OCI-LY7 (cell line): ENCODE measurements around the gene CACTIN. TPM values are rescaled to one million over a fixed set of nuclear protein-coding genes. Genes with fewer than 3 reads are reported as not detected.

ENCODE experiments used
- BruUV-seq: library from RNA; stranded (reverse); fragments of 400-500 nt; replicated peaks from 2 replicates; lab custom pipeline; 2021; lab: Mats Ljungman, UMichigan
- CTCF ChIA-PET: fragments of 300-600 bp; sonication (Branson Sonifier 250); formaldehyde crosslinking; loops from one replicate; lab custom pipeline; 2022; ENCODE audit warnings: antibody characterized with exemption; ENCODE audit not compliant: unreplicated experiment; lab: Charles Lee
- POLR2A ChIA-PET: fragments of 300-600 bp; sonication (Branson Sonifier 250); formaldehyde crosslinking; loops from one replicate; lab custom pipeline; 2022; ENCODE audit warnings: antibody characterized with exemption; lab: Charles Lee
- DNase-seq: peaks from one replicate; pipeline ENCODE4 v3.0.0-alpha.2; 2015; ENCODE audit warnings: low spot score
- H2AFZ ChIP-seq: fragments of 200-600 bp; sonication (generic), shearing (Covaris generic); 2 replicates; pipeline ENCODE4 v1.6.1; 2014; ENCODE audit warnings: mild to moderate bottlenecking, antibody characterized with exemption, low read length, moderate library complexity
- H3K27ac ChIP-seq: fragments of 200-600 bp; sonication (generic); 2 replicates; pipeline ENCODE4 v1.5.1; 2014; ENCODE audit warnings: mixed run types, low read depth, mild to moderate bottlenecking, moderate library complexity, low read length, inconsistent platforms; ENCODE audit not compliant: poor library complexity, severe bottlenecking
- H3K36me3 ChIP-seq: fragments of 200-600 bp; sonication (generic); 2 replicates; pipeline ENCODE4 v1.6.1; 2014; ENCODE audit warnings: mild to moderate bottlenecking, antibody characterized with exemption, low read length, moderate library complexity, mixed read lengths; ENCODE audit not compliant: insufficient read depth
- H3K4me1 ChIP-seq: fragments of 200-600 bp; sonication (generic); 2 replicates; pipeline ENCODE4 v1.5.1; 2014; ENCODE audit warnings: mild to moderate bottlenecking, low read length; ENCODE audit not compliant: insufficient read depth, poor library complexity, severe bottlenecking
- H3K4me2 ChIP-seq: fragments of 200-600 bp; sonication (generic); 2 replicates; pipeline ENCODE4 v1.6.1; 2014; ENCODE audit warnings: mild to moderate bottlenecking, low read length
- H3K4me3 ChIP-seq: fragments of 200-600 bp; sonication (generic); 2 replicates; pipeline ENCODE4 v1.5.1; 2014; ENCODE audit warnings: mild to moderate bottlenecking, low read depth, low read length; ENCODE audit not compliant: poor library complexity, severe bottlenecking
- H3K79me2 ChIP-seq: fragments of 200-600 bp; sonication (generic); 2 replicates; pipeline ENCODE4 v1.6.1; 2016; ENCODE audit warnings: low read depth, mild to moderate bottlenecking, low read length, moderate library complexity, mixed read lengths; ENCODE audit not compliant: insufficient read depth
- H3K9me2 ChIP-seq: fragments of 200-600 bp; sonication (generic); 2 replicates; pipeline ENCODE4 v1.6.1; 2016; ENCODE audit warnings: mild to moderate bottlenecking, low read length, mixed read lengths; ENCODE audit not compliant: insufficient read depth
- H3K9me3 ChIP-seq: fragments of 200-600 bp; sonication (generic); 2 replicates; pipeline ENCODE4 v1.6.1; 2014; ENCODE audit warnings: mild to moderate bottlenecking, mixed run types, low read length, mixed read lengths
- H4K20me1 ChIP-seq: fragments of 200-600 bp; sonication (generic); 2 replicates; pipeline ENCODE4 v1.6.1; 2014; ENCODE audit warnings: mild to moderate bottlenecking, antibody characterized with exemption, low read length, moderate library complexity, mixed read lengths; ENCODE audit not compliant: insufficient read depth
- CTCF ChIP-seq: fragments of 200-600 bp; sonication (generic); conservative IDR thresholded peaks from 2 replicates; pipeline ENCODE4 v1.5.1; 2014; ENCODE audit warnings: mild to moderate bottlenecking, antibody characterized with exemption, low read length, moderate library complexity, mixed read lengths
- EZH2phosphoT487 ChIP-seq: fragments of 200-600 bp; sonication (generic); IDR thresholded peaks from 2 replicates; pipeline ENCODE4 v1.6.1; 2018; ENCODE audit warnings: low read depth, borderline replicate concordance, mild to moderate bottlenecking, mixed run types, antibody characterized with exemption, low read length, moderate library complexity, mixed read lengths
- intact Hi-C: fragments of 100-400 bp; cut with micrococcal nuclease; formaldehyde crosslinking; loops from one replicate; pipeline ENCODE4 v1.10.0; 2022; ENCODE audit not compliant: unreplicated experiment
- total RNA-seq, 2 experiments: library from RNA; depleted of rRNA in 1 of 2; stranded (reverse); fragments of >200 nt in 1 of 2; shearing (Covaris generic) in 1 of 2; gene quantifications; 2 replicates each; pipeline ENCODE4 v1.2.3, GENCODE V29; 2014 to 2022

Gene CACTIN
- total RNA-seq, 2 experiments from 2014 or later: 34.2 to 35.9 TPM

- H4K20me1 ChIP-seq: no peaks in the 10 kb centered on the region
- no peaks in the 10 kb centered on the region for H3K79me2 ChIP-seq
- peaks cover 11% of the 10 kb centered on the region for H3K36me3 ChIP-seq
- TF ChIP-seq CTCF (no peak), EZH2phosphoT487 (no peak)
- ChIA-PET POLR2A (no interaction called here), CTCF (no interaction called here)
- no peak overlapping the region for H3K4me2 ChIP-seq
- intact Hi-C loops: no loop called here
- no peak for DNase-seq
- BruUV-seq: no TSS peak
- no peak overlapping the region for H3K4me3 ChIP-seq
- no peak overlapping the region for H2AFZ ChIP-seq
- no peaks in the 10 kb centered on the region for H3K9me3 ChIP-seq
- H3K4me1 ChIP-seq: peaks cover 2% of the 10 kb centered on the region
- H3K27ac ChIP-seq: no peak overlapping the region
- no peaks in the 10 kb centered on the region for H3K9me2 ChIP-seq
These were observed 32.5 kb upstream of the CACTIN start for GRCh38 chr19:3658870-3659745.

GRCh38 chr19:3658004-3658869 is 31.6 kb upstream of the CACTIN start:
- ChIA-PET POLR2A (no interaction called here), CTCF (no interaction called here)
- intact Hi-C loops: no loop called here
- Histone ChIP-seq H2AFZ (no peak overlapping the region), H3K9me2 (no peaks in the 10 kb centered on the region), H4K20me1 (no peaks in the 10 kb centered on the region), H3K4me2 (no peak overlapping the region), H3K9me3 (no peaks in the 10 kb centered on the region), H3K79me2 (no peaks in the 10 kb centered on the region), H3K4me1 (no peaks in the 10 kb centered on the region), H3K27ac (no peak overlapping the region), H3K36me3 (peaks cover 11% of the 10 kb centered on the region), H3K4me3 (no peak overlapping the region)
- BruUV-seq: no TSS peak
- TF ChIP-seq EZH2phosphoT487 (no peak), CTCF (no peak)
- no peak for DNase-seq
